Activated CD4-positive, alpha-beta memory T cell treated with anti-CD3 and anti-CD28 coated beads for 36 hours (primary cell): ENCODE data around the gene OR9A2. TPM values are rescaled to one million over a fixed set of nuclear protein-coding genes. Genes with fewer than 3 reads are reported as not detected.

Experiments used
- CTCF ChIA-PET: fragments of 350-600 bp; sonication (Branson Sonifier 250); formaldehyde crosslinking; loops from one replicate; lab custom pipeline; 2021; ENCODE audit warnings: antibody characterized with exemption, inconsistent platforms; lab: Charles Lee
- POLR2A ChIA-PET: fragments of 350-600 bp; sonication (Branson Sonifier 250); formaldehyde crosslinking; loops from one replicate; lab custom pipeline; 2021; ENCODE audit warnings: antibody characterized with exemption; lab: Charles Lee
- DNase-seq: peaks from one replicate; pipeline ENCODE4 v3.0.0-alpha.2; 2020
- H3K27ac Mint-ChIP-seq: one replicate; pipeline ENCODE4 v1.8.0; 2021; ENCODE audit warnings: mixed read lengths
- H3K27me3 Mint-ChIP-seq: one replicate; pipeline ENCODE4 v1.8.0; 2021; ENCODE audit warnings: mixed read lengths
- H3K36me3 Mint-ChIP-seq: one replicate; pipeline ENCODE4 v1.8.0; 2021; ENCODE audit warnings: mixed read lengths
- H3K4me1 Mint-ChIP-seq: one replicate; pipeline ENCODE4 v1.8.0; 2021; ENCODE audit warnings: low read depth, mixed read lengths
- H3K4me3 Mint-ChIP-seq: one replicate; pipeline ENCODE4 v1.8.0; 2021; ENCODE audit warnings: mild to moderate bottlenecking, mixed read lengths
- H3K9me3 Mint-ChIP-seq: one replicate; pipeline ENCODE4 v1.8.0; 2021; ENCODE audit warnings: mixed read lengths
- intact Hi-C: fragments of 100-400 bp; cut with micrococcal nuclease; formaldehyde crosslinking; loops from one replicate; pipeline ENCODE4 v1.15.1; 2023
- total RNA-seq, 2 experiments: library from RNA; stranded (reverse); gene quantifications; one replicate each; pipeline ENCODE4 v1.2.3, GENCODE V29; 2021

The OR9A2 gene
- total RNA-seq, 2 experiments from 2014 or later = not detected

DNA sequence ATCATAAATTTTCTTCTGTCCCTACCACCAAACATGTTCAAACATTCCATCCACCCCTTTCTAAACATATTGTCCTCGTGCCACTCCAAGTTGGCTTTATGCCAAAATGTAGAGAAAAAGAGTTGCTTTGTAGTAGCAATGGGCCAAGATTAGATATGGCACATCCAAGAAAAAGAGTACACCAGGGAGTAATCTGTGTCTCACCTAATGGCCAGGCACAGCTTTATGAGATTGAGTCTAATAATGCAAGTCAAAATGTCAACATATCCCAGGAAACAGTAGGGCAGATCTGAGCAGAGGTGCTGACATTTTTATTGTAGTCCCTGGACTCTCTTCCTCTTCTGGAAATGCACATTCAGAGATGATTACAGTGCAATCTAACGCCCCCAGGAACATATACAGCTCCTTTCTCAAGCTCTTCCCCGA lies 19.5 kb upstream of the OR9A2 start:
- POLR2A ChIA-PET = no interaction called here
- Mint-ChIP-seq H3K27me3 (peaks cover 15% of the 10 kb centered on the region), H3K9me3 (no peaks in the 10 kb centered on the region), H3K4me1 (peaks cover 2% of the 10 kb centered on the region), H3K27ac (no peak overlapping the region), H3K36me3 (no peaks in the 10 kb centered on the region), H3K4me3 (no peak overlapping the region)
- DNase-seq = no peak
- CTCF ChIA-PET = interaction anchor here (0.7 to 1.4 kb wide), 2 partner anchors 38 to 137 kb away, joined by 3 read pairs; no protein-coding TSS in a partner anchor
- intact Hi-C loops = no loop called here

DNA sequence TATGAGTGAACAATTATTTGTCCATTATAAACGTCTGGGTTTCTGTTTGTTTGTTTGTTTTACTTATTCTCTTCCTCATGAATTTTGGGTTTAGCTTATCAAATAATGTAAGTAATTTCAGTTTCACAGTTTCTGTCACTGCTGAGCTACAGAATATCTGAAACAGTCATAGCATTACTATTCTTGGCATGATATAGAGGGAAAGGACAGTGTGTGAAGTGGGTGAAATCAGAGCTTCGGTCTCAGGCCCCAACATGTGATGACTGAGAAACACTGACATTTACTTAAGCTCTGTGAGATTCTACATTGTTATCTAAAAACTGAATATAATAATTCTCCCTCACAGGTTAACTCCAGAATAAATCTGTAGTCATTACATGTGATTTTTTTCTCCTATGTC lies 16.5 kb upstream of the OR9A2 start:
- DNase-seq = no peak
- intact Hi-C loops = no loop called here
- Mint-ChIP-seq H3K27ac (no peak overlapping the region), H3K4me3 (no peak overlapping the region), H3K27me3 (peaks cover 12% of the 10 kb centered on the region), H3K9me3 (no peaks in the 10 kb centered on the region), H3K36me3 (no peaks in the 10 kb centered on the region), H3K4me1 (no peaks in the 10 kb centered on the region)
- ChIA-PET POLR2A (no interaction called here), CTCF (interaction anchor here (0.8 to 2.0 kb wide), 2 partner anchors 33 to 171 kb away, joined by 3 to 6 read pairs; no protein-coding TSS in a partner anchor)

DNA sequence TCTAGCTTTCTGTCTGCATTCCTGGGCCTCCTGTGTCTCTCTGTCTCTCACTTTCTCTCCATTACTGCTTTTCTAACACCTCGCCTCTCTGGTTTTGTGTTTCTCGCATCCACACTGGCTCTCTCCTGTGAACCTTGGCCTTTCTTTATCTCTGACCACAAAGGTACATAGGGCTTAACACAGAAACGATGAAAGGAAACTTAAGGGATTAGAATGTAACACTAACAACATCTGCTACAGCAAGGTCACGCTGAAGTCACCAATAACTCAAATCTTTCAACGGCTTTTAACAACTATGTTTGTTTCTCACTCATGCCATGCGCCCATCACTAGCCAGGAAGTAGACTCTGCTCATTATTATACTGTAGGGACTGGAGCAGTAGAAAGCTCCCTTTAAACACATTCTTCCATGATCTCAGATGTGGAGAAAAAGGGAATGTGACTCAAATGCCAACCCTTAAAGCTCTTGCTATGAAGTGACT lies 15.9 kb upstream of the OR9A2 start:
- Mint-ChIP-seq H3K4me3 (no peak overlapping the region), H3K36me3 (no peaks in the 10 kb centered on the region), H3K27me3 (peaks cover 12% of the 10 kb centered on the region), H3K9me3 (no peaks in the 10 kb centered on the region), H3K4me1 (no peaks in the 10 kb centered on the region), H3K27ac (no peak overlapping the region)
- CTCF ChIA-PET = interaction anchor here (0.8 to 2.0 kb wide), 2 partner anchors 34 to 172 kb away, joined by 3 to 6 read pairs; no protein-coding TSS in a partner anchor
- POLR2A ChIA-PET = no interaction called here
- DNase-seq = no peak
- intact Hi-C loops = no loop called here

GRCh38 chr7:143042159-143042789 lies 15.3 kb upstream of the OR9A2 start:
- Mint-ChIP-seq H3K27ac (no peak overlapping the region), H3K27me3 (peaks cover 12% of the 10 kb centered on the region), H3K4me3 (no peak overlapping the region), H3K4me1 (no peaks in the 10 kb centered on the region), H3K36me3 (no peaks in the 10 kb centered on the region), H3K9me3 (no peaks in the 10 kb centered on the region)
- ChIA-PET CTCF (no interaction called here), POLR2A (no interaction called here)
- intact Hi-C loops = no loop called here
- DNase-seq = no peak

DNA sequence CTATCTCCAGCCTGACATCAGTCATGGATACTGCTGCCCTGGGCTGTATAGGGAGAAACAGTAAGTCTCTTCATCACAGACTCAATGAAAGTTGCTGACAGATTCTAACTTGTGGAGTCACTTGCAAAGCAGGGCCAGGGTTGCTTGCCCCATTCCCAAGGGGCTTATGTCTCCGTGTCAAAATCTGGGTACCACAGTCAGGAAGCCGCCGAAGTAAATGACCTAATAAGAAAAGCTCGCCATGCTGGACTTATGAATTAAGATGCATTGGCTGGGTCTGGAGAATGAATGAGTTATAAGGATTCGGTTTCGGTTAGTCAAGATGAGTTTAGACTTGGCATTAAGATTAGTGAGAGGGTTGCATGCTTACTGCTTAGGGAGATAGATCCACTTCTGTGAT lies 14.4 kb upstream of the OR9A2 start:
- no peaks in the 10 kb centered on the region for H3K4me1 Mint-ChIP-seq
- H3K36me3 Mint-ChIP-seq = no peaks in the 10 kb centered on the region
- DNase-seq = no peak
- H3K27me3 Mint-ChIP-seq = peaks cover 12% of the 10 kb centered on the region
- H3K27ac Mint-ChIP-seq = no peak overlapping the region
- no peaks in the 10 kb centered on the region for H3K9me3 Mint-ChIP-seq
- intact Hi-C loops = no loop called here
- H3K4me3 Mint-ChIP-seq = no peak overlapping the region
- ChIA-PET POLR2A (no interaction called here), CTCF (no interaction called here)

GRCh38 chr7:143040209-143040715 lies 13.3 kb upstream of the OR9A2 start:
- no peak for DNase-seq
- intact Hi-C loops = no loop called here
- H3K4me1 Mint-ChIP-seq = no peaks in the 10 kb centered on the region
- H3K27me3 Mint-ChIP-seq = peaks cover 13% of the 10 kb centered on the region
- H3K9me3 Mint-ChIP-seq = no peaks in the 10 kb centered on the region
- ChIA-PET POLR2A (no interaction called here), CTCF (no interaction called here)
- no peak overlapping the region for H3K4me3 Mint-ChIP-seq
- no peaks in the 10 kb centered on the region for H3K36me3 Mint-ChIP-seq
- H3K27ac Mint-ChIP-seq = no peak overlapping the region

- Mint-ChIP-seq H3K27ac (no peak overlapping the region), H3K4me1 (no peaks in the 10 kb centered on the region)
- POLR2A ChIA-PET = no interaction called here
Observed at GRCh38 chr7:143038635-143039034, 11.7 kb upstream of the OR9A2 start.

DNA sequence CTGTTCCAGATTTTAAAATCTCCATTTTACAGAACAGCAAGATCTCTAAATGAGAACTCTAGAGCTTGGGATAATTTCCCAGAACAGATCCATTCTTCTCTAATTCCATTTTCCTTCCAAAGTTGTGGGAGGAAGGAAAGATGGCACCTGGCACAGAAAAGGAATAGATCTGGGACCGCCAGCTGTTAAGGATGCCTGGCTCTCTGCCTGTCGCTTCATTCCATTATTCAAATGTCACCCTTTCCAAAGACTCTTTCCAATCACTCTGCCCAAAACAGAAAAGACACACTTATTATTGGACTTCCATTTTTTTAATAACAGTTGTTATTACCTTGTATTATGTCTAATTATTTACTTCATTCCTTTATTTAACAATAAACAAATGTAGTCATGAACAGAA lies 751 bp upstream of the OR9A2 start:
- POLR2A ChIA-PET = no interaction called here

More at GRCh38 chr7:143038635-143039034, 11.7 kb upstream of the OR9A2 start:
- H3K27me3 Mint-ChIP-seq = peaks cover 17% of the 10 kb centered on the region
- intact Hi-C loops = no loop called here
- no peak overlapping the region for H3K4me3 Mint-ChIP-seq
- DNase-seq = no peak
- H3K36me3 Mint-ChIP-seq = no peaks in the 10 kb centered on the region
- H3K9me3 Mint-ChIP-seq = peaks cover 10% of the 10 kb centered on the region
- CTCF ChIA-PET = interaction anchor here (1.1 kb wide), 1 partner anchor 177 kb away, joined by 3 read pairs; no protein-coding TSS in a partner anchor

DNA sequence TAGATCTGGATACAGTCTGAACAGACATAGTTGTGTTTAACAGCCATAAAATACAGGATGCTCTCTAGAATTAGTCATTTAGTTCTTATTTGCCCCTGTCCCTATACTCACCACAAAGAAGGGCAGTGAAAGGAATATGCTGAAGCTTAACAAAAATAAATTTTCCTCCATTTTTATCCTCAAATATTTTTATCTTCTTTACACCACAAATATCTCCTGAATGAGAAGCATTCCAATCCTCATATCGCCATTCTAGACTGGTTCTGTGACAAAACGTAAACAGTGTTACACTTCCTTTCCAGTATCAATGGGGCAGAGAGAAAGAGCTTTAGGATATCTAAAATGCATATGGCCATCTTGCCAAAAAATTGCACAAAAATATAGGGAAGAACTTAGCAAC lies 1.6 kb downstream of the OR9A2 start:
- CTCF ChIA-PET = interaction anchor here (1.9 kb wide), 1 partner anchor 190 kb away, joined by 6 read pairs; no protein-coding TSS in a partner anchor
- no peak overlapping the region for H3K4me3 Mint-ChIP-seq
- H3K27me3 Mint-ChIP-seq = peaks cover 15% of the 10 kb centered on the region

More for the DNA sequence above, 751 bp upstream of the OR9A2 start:
- CTCF ChIA-PET = no interaction called here
- Mint-ChIP-seq H3K36me3 (no peaks in the 10 kb centered on the region), H3K4me3 (no peak overlapping the region), H3K9me3 (no peaks in the 10 kb centered on the region), H3K4me1 (no peaks in the 10 kb centered on the region), H3K27me3 (peaks cover 15% of the 10 kb centered on the region), H3K27ac (no peak overlapping the region)
- intact Hi-C loops = no loop called here
- DNase-seq = no peak

GRCh38 chr7:143023047-143023446 lies 3.9 kb downstream of the OR9A2 start:
- Mint-ChIP-seq H3K27me3 (peaks cover 9% of the 10 kb centered on the region), H3K4me1 (no peaks in the 10 kb centered on the region), H3K4me3 (no peak overlapping the region), H3K27ac (no peak overlapping the region), H3K9me3 (no peaks in the 10 kb centered on the region), H3K36me3 (no peaks in the 10 kb centered on the region)
- ChIA-PET CTCF (interaction anchor here (1.3 kb wide), 1 partner anchor 192 kb away, joined by 4 read pairs; no protein-coding TSS in a partner anchor), POLR2A (no interaction called here)
- intact Hi-C loops = no loop called here
- no peak for DNase-seq

More for the DNA sequence above, 1.6 kb downstream of the OR9A2 start:
- H3K9me3 Mint-ChIP-seq = no peaks in the 10 kb centered on the region
- intact Hi-C loops = no loop called here
- no peaks in the 10 kb centered on the region for H3K36me3 Mint-ChIP-seq
- POLR2A ChIA-PET = no interaction called here
- H3K4me1 Mint-ChIP-seq = no peaks in the 10 kb centered on the region
- DNase-seq = no peak
- no peak overlapping the region for H3K27ac Mint-ChIP-seq

DNA sequence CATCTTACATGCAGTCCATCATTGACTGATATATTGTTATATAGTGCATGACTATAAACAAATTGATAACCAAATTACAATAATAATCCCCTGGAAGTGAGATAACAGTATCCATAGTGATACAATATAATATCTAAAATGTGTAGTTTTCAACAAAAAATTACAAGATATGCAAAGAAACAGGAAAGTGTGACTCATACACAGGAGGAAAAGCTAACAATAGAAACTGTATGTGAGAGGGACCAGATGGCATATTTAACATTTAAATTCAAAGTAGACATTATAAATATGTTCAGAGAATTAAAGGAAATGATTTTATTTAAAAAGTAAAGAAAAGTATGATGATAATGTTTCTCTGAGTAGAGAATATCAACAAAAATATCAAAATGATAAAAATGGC lies 8.0 kb downstream of the OR9A2 start:
- intact Hi-C loops = no loop called here
- H3K4me1 Mint-ChIP-seq = no peaks in the 10 kb centered on the region
- DNase-seq = no peak
- CTCF ChIA-PET = interaction anchor here (1.3 to 2.8 kb wide), 3 partner anchors 10 to 197 kb away, joined by 3 to 13 read pairs (median 11); no protein-coding TSS in a partner anchor
- no peaks in the 10 kb centered on the region for H3K9me3 Mint-ChIP-seq
- no peak overlapping the region for H3K4me3 Mint-ChIP-seq
- H3K27ac Mint-ChIP-seq = no peak overlapping the region
- H3K36me3 Mint-ChIP-seq = no peaks in the 10 kb centered on the region
- POLR2A ChIA-PET = no interaction called here
- peaks cover 6% of the 10 kb centered on the region for H3K27me3 Mint-ChIP-seq

DNA sequence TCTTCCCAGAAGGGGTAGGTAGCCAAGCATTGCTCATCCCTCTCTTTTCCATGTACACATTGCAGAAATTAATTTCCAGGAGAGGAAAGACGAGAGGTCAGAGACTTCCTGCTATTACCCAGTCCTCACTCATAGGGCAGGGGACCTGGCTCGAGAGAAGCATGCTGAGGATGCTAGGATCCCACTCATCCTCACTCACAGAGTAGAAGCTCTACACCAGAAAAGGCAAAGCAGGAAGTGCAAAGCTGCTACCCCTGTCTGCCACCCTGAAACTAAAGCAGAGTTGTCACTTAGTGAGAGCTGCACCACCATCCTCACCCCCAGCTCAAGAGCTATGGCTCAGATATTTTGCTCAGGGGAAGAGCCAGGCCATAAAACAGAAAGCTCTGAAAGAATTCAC lies 9.9 kb downstream of the OR9A2 start:
- Mint-ChIP-seq H3K9me3 (no peaks in the 10 kb centered on the region), H3K4me1 (no peaks in the 10 kb centered on the region)

More for the DNA sequence above, 9.9 kb downstream of the OR9A2 start:
- Mint-ChIP-seq H3K4me3 (no peak overlapping the region), H3K36me3 (no peaks in the 10 kb centered on the region), H3K27me3 (peaks cover 9% of the 10 kb centered on the region), H3K27ac (no peak overlapping the region)
- DNase-seq = no peak
- ChIA-PET POLR2A (no interaction called here), CTCF (interaction anchor here (1.0 to 18.4 kb wide), 5 partner anchors 9 to 199 kb away, joined by 3 to 402 read pairs (median 7); no protein-coding TSS in a partner anchor)
- intact Hi-C loops = no loop called here
